GM04503 (cell line): ENCODE data around the gene GARS1.

Source experiments
- DNase-seq: peaks from one replicate; pipeline ENCODE4 v3.0.0-alpha.2; 2012; ENCODE audit warnings: low read depth

Gene GARS1

DNA sequence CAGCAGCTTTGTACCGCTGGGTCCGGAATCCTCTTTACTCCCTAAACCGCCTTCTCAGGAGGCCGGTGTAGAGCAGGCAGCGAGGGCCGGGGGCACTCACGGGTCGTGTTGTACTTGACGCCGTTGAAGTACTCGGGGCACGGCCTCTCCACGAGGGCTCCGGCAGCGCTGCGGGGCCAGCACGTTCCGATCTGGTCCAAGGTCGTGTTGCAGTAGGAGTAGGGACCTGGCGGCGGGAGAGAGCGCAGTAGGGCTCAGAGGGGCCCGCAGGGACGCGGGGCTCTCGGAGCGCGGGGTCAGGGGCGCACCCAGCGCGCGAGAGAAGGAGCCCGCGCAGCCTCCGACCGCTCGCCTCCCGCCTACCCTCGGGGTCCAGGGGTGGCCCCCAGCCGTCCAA is 87.1 kb downstream of the GARS1 start:
- DNase-seq: no peak

DNA sequence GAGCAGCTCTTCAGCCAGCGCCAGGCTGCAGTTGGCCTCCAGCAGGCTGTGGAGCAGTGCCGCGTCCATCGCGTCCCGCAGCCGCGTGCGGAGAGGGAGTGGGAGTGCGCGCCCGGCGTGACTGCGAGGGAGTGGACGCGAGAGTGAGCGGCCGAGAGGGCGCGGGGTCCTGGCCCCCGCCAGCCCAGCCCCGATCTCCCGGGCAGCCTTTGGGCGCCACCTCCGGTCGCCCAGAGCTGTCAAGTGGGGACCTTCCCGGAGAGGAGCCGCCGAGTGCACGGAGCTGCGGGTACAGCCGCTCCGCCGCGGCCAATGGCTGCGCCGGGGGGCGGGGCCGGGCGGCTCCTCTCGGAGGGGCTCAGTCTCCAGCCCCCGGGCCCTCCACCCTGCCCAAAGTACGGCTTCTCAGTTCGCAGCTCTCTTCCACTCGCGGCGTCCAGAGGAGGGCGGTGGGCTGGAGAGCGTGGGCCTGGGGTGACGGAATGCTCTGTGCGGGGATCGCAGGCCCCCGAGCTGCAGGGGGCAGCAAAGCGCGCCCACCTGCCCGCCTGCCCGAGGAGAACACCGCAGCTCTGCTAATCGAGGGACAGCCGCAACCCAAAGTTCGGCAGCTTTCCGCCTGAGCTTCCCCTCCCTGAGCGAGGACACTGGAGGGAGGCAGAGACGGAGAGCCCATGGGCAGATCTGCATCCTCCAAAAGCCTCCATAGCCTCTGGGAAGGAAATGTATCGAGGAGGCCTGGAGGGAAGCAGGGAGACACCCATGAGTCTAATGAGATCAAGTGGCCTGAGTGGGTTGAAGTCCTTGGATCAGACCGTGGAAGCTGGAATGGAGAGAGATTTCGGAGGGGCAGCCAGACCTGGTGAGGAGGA is 87.8 kb downstream of the GARS1 start, which contains the start of gene CRHR2:
CRHR2 (minus strand) TSS at position 245 of the 872 bp plus-strand sequence; CDS start at position 69, 176 bp downstream.
- no peak for DNase-seq

DNA sequence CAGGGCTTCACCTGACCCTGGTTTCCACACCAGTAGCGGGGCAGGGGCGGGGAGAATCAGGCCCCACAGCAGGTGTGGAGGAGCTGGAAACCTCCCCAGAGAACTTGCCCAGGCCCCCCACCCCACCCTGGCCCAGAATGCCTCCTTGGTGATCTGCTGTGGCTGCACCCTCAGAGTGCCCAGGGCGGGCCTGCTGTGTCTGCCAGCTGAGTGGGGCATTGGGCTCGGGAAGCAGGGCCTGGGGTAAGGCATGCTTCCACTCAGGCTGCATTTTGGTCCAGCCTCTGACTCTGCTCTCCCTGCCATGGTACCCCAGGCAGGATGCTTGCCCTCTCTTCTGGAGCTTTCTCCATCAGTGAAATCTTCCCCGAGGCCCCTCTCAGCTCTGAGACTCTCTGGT is 88.6 kb downstream of the GARS1 start:
- DNase-seq: no peak
